Fibroblast of pulmonary artery (primary cell): ENCODE results near the gene LSM3.
"Not testable (repeated sequence)": the region's sequence is repeated elsewhere in the genome, so short reads cannot be mapped to it uniquely, and the experiment has no call there.

ENCODE experiments used
- DNase-seq: peaks from one replicate; pipeline ENCODE4 v3.0.0-alpha.2; 2010; ENCODE audit warnings: low read depth
- H3K4me3 ChIP-seq: replicated peaks from 2 replicates; pipeline ENCODE4 v1.5.1; 2011; ENCODE audit warnings: low read depth, mild to moderate bottlenecking, control low read depth, low read length, moderate library complexity
- CTCF ChIP-seq: IDR thresholded peaks from 2 replicates; pipeline ENCODE4 v1.5.1; 2011; ENCODE audit warnings: mild to moderate bottlenecking, control low read depth, low read length, inconsistent platforms; ENCODE audit errors: missing control alignments

The LSM3 gene

GRCh38 chr3:14227856-14228255, 49.2 kb downstream of the LSM3 start:
- H3K4me3 ChIP-seq = no peak overlapping the region
- DNase-seq = no peak
- no peak for TF ChIP-seq CTCF

GRCh38 chr3:14228681-14229470, 50.3 kb downstream of the LSM3 start:
- DNase-seq = no peak
- no peak for TF ChIP-seq CTCF
- H3K4me3 ChIP-seq = no peak overlapping the region

GRCh38 chr3:14229695-14230094, 51.1 kb downstream of the LSM3 start:
- DNase-seq, H3K4me3 ChIP-seq: not testable (repeated sequence)

- no peak for TF ChIP-seq CTCF
- DNase-seq = no peak
- H3K4me3 ChIP-seq = no peak overlapping the region
Measured at GRCh38 chr3:14230729-14231128, 52.1 kb downstream of the LSM3 start.

GRCh38 chr3:14231145-14231990, 52.8 kb downstream of the LSM3 start:
- H3K4me3 ChIP-seq = no peak overlapping the region
- no peak for DNase-seq
- no peak for TF ChIP-seq CTCF

GRCh38 chr3:14231998-14232501, 53.4 kb downstream of the LSM3 start:
- TF ChIP-seq CTCF = no peak
- no peak for DNase-seq
- H3K4me3 ChIP-seq = no peak overlapping the region

GRCh38 chr3:14234251-14235002, 55.8 kb downstream of the LSM3 start:
- TF ChIP-seq CTCF = no peak

More at GRCh38 chr3:14234251-14235002, 55.8 kb downstream of the LSM3 start:
- no peak overlapping the region for H3K4me3 ChIP-seq
- DNase-seq = no peak
